IMR-90 (cell line): ENCODE data around the gene CC2D2A. TPM values are rescaled to one million over a fixed set of nuclear protein-coding genes. Genes with fewer than 3 reads are reported as not detected.

Experiments used
- POLR2A ChIP-seq: IDR thresholded peaks from 2 replicates; pipeline ENCODE4 v1.6.1; 2012; ENCODE audit warnings: mild to moderate bottlenecking, low read depth, low read length
- RCOR1 ChIP-seq: IDR thresholded peaks from 2 replicates; pipeline ENCODE4 v1.6.1; 2012; ENCODE audit warnings: mild to moderate bottlenecking, low read length, improper control_type of control experiment; ENCODE audit not compliant: insufficient replicate concordance
- SMC3 ChIP-seq: fragments of 150-350 bp; IDR thresholded peaks from 2 replicates; pipeline ENCODE4 v1.6.1; 2016; ENCODE audit warnings: low read depth, mild to moderate bottlenecking, antibody characterized with exemption, low read length, moderate library complexity
- USF2 ChIP-seq: fragments of 150-350 bp; IDR thresholded peaks from 2 replicates; pipeline ENCODE4 v1.6.1; 2017; ENCODE audit warnings: mild to moderate bottlenecking, antibody characterized with exemption, low read length, low read depth
- polyA plus RNA-seq, 3 experiments: library from polyadenylated mRNA; depleted of rRNA; stranded (reverse); fragments of >200 nt; gene quantifications; 2 replicates each; pipeline ENCODE4 v1.2.3, GENCODE V29; 2012; ENCODE audit warnings: low replicate concordance in 1 of 3
- total RNA-seq: library from RNA; depleted of rRNA; stranded (reverse); fragments of >200 nt; gene quantifications from 2 replicates; pipeline ENCODE4 v1.2.3, GENCODE V29; 2012

CC2D2A gene
- total and polyA plus RNA-seq, 2 of the 4 experiments (the other 2 are of a cell fraction) = 20.8 to 26.3 TPM

- TF ChIP-seq USF2 (peak; percentile 89), SMC3 (peak; percentile 77), RCOR1 (no peak), POLR2A (peak; percentile 48)
These were observed 9.6 kb downstream of the CC2D2A start (continued) for GRCh38 chr4:15479089-15479912.
